Measurements from ENCODE around the gene SESTD1.
"Not testable (repeated sequence)": the region's sequence is repeated elsewhere in the genome, so short reads cannot be mapped to it uniquely, and the experiment has no call there.

Gene SESTD1

GRCh38 chr2:179266271-179266670, 1.6 kb upstream of the SESTD1 start:
- FAIRE-seq, result no peak

- no peak for FAIRE-seq
Observed at GRCh38 chr2:179265082-179265510, 464 bp upstream of the SESTD1 start.

GRCh38 chr2:179263446-179264367, 925 bp downstream of the SESTD1 start:
- FAIRE-seq, result no peak

GRCh38 chr2:179263015-179263414, 1.6 kb downstream of the SESTD1 start:
- FAIRE-seq, result no peak

GRCh38 chr2:179262077-179262660, 2.5 kb downstream of the SESTD1 start:
- FAIRE-seq, result no peak

GRCh38 chr2:179261151-179261825, 3.3 kb downstream of the SESTD1 start:
- no peak for FAIRE-seq

GRCh38 chr2:179260224-179260623, 4.4 kb downstream of the SESTD1 start:
- no peak for FAIRE-seq

- no peak for FAIRE-seq
Observed at GRCh38 chr2:179255129-179255528, 9.5 kb downstream of the SESTD1 start.

- no peak for FAIRE-seq
Observed at GRCh38 chr2:179253226-179253625, 11.4 kb downstream of the SESTD1 start.

- no peak for FAIRE-seq
Observed at GRCh38 chr2:179252423-179252822, 12.2 kb downstream of the SESTD1 start.

- FAIRE-seq, result no peak
Observed at GRCh38 chr2:179251870-179252269, 12.8 kb downstream of the SESTD1 start.

GRCh38 chr2:179250848-179251504, 13.7 kb downstream of the SESTD1 start:
- FAIRE-seq, result no peak

- FAIRE-seq, result no peak
Observed at GRCh38 chr2:179250095-179250494, 14.5 kb downstream of the SESTD1 start.

GRCh38 chr2:179248024-179248348, 16.6 kb downstream of the SESTD1 start:
- FAIRE-seq, result no peak

GRCh38 chr2:179247318-179248023, 17.2 kb downstream of the SESTD1 start:
- FAIRE-seq, result no peak

- not testable (repeated sequence) for FAIRE-seq
Observed at GRCh38 chr2:179245843-179246242, 18.8 kb downstream of the SESTD1 start.

GRCh38 chr2:179243046-179243445, 21.6 kb downstream of the SESTD1 start:
- no peak for FAIRE-seq

- FAIRE-seq, result no peak
Observed at GRCh38 chr2:179240481-179241451, 23.9 kb downstream of the SESTD1 start.

- no peak for FAIRE-seq
Observed at GRCh38 chr2:179239838-179240237, 24.8 kb downstream of the SESTD1 start.

GRCh38 chr2:179239195-179239594, 25.4 kb downstream of the SESTD1 start:
- no peak for FAIRE-seq

GRCh38 chr2:179238027-179238426, 26.6 kb downstream of the SESTD1 start:
- no peak for FAIRE-seq
